A673 (cell line): ENCODE data around the gene ZER1. TPM values are rescaled to one million over a fixed set of nuclear protein-coding genes. Genes with fewer than 3 reads are reported as not detected.

Source experiments
- BruUV-seq: library from RNA; stranded (reverse); fragments of 400-500 nt; replicated peaks from 2 replicates; lab custom pipeline; 2021; lab: Mats Ljungman, UMichigan
- CTCF ChIA-PET: fragments of 300-600 bp; sonication (Branson Sonifier 250); formaldehyde crosslinking; loops from one replicate; lab custom pipeline; 2022; ENCODE audit warnings: antibody characterized with exemption; lab: Charles Lee
- POLR2A ChIA-PET: fragments of 300-600 bp; sonication (Branson Sonifier 250); formaldehyde crosslinking; loops from one replicate; lab custom pipeline; 2022; ENCODE audit warnings: antibody characterized with exemption; ENCODE audit not compliant: low non-redundant PET; lab: Charles Lee
- DNase-seq: peaks from one replicate; pipeline ENCODE4 v3.0.0-alpha.2; 2015; ENCODE audit warnings: low spot score
- H3K27ac ChIP-seq: fragments of 200-600 bp; sonication (generic); 2 replicates; pipeline ENCODE4 v1.5.1; 2016; ENCODE audit warnings: mixed run types, low read depth, mild to moderate bottlenecking, mixed read lengths, antibody characterized with exemption, low read length; ENCODE audit not compliant: poor library complexity, severe bottlenecking
- H3K27me3 ChIP-seq: fragments of 200-600 bp; sonication (generic); replicated peaks from 2 replicates; pipeline ENCODE4 v1.6.1; 2017; ENCODE audit warnings: mixed run types, low read depth, mild to moderate bottlenecking, mixed read lengths, antibody characterized with exemption, low read length; ENCODE audit not compliant: insufficient read depth, poor library complexity
- H3K36me3 ChIP-seq: fragments of 200-600 bp; sonication (generic); 2 replicates; pipeline ENCODE4 v1.6.1; 2016; ENCODE audit warnings: mixed run types, mild to moderate bottlenecking, mixed read lengths, antibody characterized with exemption, low read length; ENCODE audit not compliant: insufficient read depth, poor library complexity, severe bottlenecking
- H3K4me1 ChIP-seq: fragments of 200-600 bp; sonication (generic); 2 replicates; pipeline ENCODE4 v1.6.1; 2017; ENCODE audit warnings: mixed run types, mild to moderate bottlenecking, mixed read lengths, antibody characterized with exemption, low read length; ENCODE audit not compliant: insufficient read depth, poor library complexity, severe bottlenecking
- H3K4me3 ChIP-seq: fragments of 200-600 bp; sonication (generic); 2 replicates; pipeline ENCODE4 v1.5.1; 2016; ENCODE audit warnings: low read depth, mixed run types, mild to moderate bottlenecking, mixed read lengths, low read length; ENCODE audit not compliant: poor library complexity, severe bottlenecking
- H3K9me3 ChIP-seq: fragments of 200-600 bp; sonication (generic); 2 replicates; pipeline ENCODE4 v1.6.1; 2016; ENCODE audit warnings: mixed run types, low read depth, mild to moderate bottlenecking, mixed read lengths, antibody characterized with exemption, low read length; ENCODE audit not compliant: poor library complexity, severe bottlenecking
- EZH2 ChIP-seq: fragments of 200-600 bp; sonication (generic); IDR thresholded peaks from 2 replicates; pipeline ENCODE4 v1.6.1; 2017; ENCODE audit warnings: borderline replicate concordance, low read depth, mild to moderate bottlenecking, mixed read lengths, antibody characterized with exemption, low read length; ENCODE audit not compliant: poor library complexity, severe bottlenecking
- intact Hi-C: fragments of 100-400 bp; cut with micrococcal nuclease; formaldehyde crosslinking; loops from one replicate; pipeline ENCODE4 v1.10.0; 2022; ENCODE audit not compliant: unreplicated experiment
- total RNA-seq: library from RNA; stranded (reverse); gene quantifications from 2 replicates; pipeline ENCODE4 v1.2.3, GENCODE V29; 2021
- TF ChIP-seq, protein P1 (sequence below): fragments of 300-800, 200-600 bp; sonication (generic); conservative IDR thresholded peaks from 2 replicates; pipeline ENCODE4 v1.5.1; 2017; ENCODE audit warnings: low read depth, mild to moderate bottlenecking, antibody characterized with exemption, low read length, moderate library complexity, mixed read lengths

The ZER1 gene
- total RNA-seq, 1 experiment from 2014 or later: 12.9 TPM

DNA sequence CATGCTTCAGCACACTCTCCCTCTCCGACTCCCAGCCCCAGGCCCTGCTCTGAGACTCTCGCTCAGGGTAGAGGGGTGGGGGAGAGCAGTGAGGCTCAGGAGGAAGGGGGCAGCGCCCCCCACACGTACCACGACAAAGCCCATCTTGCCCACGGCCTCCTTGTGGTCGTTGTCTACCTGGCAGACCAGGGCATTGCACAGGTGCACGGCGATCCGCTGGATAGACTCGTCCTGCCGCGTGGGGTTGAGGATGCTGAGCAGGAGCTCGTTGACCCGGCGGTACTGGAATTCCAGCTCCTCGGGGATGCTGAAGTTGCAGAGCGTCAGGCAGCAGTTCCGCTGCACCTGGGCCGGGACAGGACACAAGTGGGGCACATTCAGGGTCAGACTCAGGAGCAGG is 29.3 kb downstream of the ZER1 start:
- ChIA-PET CTCF (interaction anchor here (0.5 kb wide), 1 partner anchor 94 kb away, joined by 4 read pairs; no protein-coding TSS in a partner anchor), POLR2A (no interaction called here)
- TF ChIP-seq, protein P1, sequence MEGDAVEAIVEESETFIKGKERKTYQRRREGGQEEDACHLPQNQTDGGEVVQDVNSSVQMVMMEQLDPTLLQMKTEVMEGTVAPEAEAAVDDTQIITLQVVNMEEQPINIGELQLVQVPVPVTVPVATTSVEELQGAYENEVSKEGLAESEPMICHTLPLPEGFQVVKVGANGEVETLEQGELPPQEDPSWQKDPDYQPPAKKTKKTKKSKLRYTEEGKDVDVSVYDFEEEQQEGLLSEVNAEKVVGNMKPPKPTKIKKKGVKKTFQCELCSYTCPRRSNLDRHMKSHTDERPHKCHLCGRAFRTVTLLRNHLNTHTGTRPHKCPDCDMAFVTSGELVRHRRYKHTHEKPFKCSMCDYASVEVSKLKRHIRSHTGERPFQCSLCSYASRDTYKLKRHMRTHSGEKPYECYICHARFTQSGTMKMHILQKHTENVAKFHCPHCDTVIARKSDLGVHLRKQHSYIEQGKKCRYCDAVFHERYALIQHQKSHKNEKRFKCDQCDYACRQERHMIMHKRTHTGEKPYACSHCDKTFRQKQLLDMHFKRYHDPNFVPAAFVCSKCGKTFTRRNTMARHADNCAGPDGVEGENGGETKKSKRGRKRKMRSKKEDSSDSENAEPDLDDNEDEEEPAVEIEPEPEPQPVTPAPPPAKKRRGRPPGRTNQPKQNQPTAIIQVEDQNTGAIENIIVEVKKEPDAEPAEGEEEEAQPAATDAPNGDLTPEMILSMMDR: no peak
- no peak for TF ChIP-seq EZH2
- no peaks in the 10 kb centered on the region for H3K36me3 ChIP-seq
- no peaks in the 10 kb centered on the region for H3K4me1 ChIP-seq
- no TSS peak for BruUV-seq
- no peak overlapping the region for H3K27ac ChIP-seq
- no peaks in the 10 kb centered on the region for H3K9me3 ChIP-seq
- no peak for DNase-seq
- no peak overlapping the region for H3K4me3 ChIP-seq
- intact Hi-C loops: no loop called here
- H3K27me3 ChIP-seq: no peaks in the 10 kb centered on the region

DNA sequence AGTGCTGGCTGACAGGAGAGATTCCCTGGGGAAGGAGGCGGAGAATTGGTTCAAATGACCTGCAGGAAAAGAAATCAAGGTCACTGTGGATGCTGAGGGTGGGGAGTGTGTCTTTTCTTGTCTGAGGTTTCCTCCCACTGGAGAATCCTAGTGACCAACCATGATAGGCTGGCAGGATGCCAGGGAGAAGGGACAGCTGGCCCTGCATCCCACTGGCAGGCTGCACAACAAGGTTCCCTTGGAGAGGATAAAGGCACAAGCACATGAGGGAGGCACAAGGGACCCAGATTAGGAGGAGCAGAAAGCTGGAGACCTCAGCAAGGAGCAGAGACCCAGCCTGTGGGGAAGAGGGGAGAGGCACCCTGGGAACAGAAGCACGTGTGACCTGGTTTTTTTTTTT is 36.4 kb downstream of the ZER1 start:
- intact Hi-C loops: no loop called here
- DNase-seq: no peak
- POLR2A ChIA-PET: no interaction called here

DNA sequence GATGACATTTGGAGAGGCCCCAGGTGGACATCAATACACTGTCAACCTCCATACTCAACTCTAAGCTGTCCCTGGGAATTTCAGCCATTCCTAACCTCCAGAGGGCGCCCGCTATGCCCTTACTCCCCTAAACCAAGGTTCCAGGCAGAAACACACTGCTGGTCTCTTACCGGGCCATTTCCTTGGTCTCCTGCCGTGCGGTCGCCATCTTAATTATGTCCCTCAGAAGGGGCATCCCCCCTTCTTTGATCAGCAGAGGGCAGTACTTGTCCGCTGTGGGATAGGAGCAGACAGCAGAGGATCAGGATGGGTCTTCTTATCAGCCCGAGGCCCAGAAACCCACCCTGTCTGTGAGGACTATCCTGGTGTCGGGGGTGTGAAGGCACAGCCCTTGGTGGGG is 38.5 kb downstream of the ZER1 start:
- POLR2A ChIA-PET: interaction anchor here (0.7 kb wide), 2 partner anchors 97 to 251 kb away, joined by 3 read pairs; partner anchors contain the start of gene SPOUT1
- H3K4me3 ChIP-seq: no peak overlapping the region
- H3K27me3 ChIP-seq: no peaks in the 10 kb centered on the region
- H3K27ac ChIP-seq: peak overlapping the region; percentile 35
- H3K9me3 ChIP-seq: no peaks in the 10 kb centered on the region
- BruUV-seq: no TSS peak
- no peak for TF ChIP-seq EZH2
- TF ChIP-seq, protein P1: peak; percentile 93
- CTCF ChIA-PET: no interaction called here
- peaks cover 10% of the 10 kb centered on the region for H3K4me1 ChIP-seq
- intact Hi-C loops: loop anchor here (5.0 kb wide), 1 partner anchor 194 kb away; no protein-coding TSS in a partner anchor
- peak; percentile 95 for DNase-seq
- no peaks in the 10 kb centered on the region for H3K36me3 ChIP-seq

More for the DNA sequence above, 36.4 kb downstream of the ZER1 start:
- no peak overlapping the region for H3K27ac ChIP-seq
- no peaks in the 10 kb centered on the region for H3K4me1 ChIP-seq
- TF ChIP-seq, protein P1: no peak
- TF ChIP-seq EZH2: no peak
- no peak overlapping the region for H3K4me3 ChIP-seq
- no TSS peak for BruUV-seq
- H3K36me3 ChIP-seq: no peaks in the 10 kb centered on the region
- H3K9me3 ChIP-seq: no peaks in the 10 kb centered on the region
- H3K27me3 ChIP-seq: no peaks in the 10 kb centered on the region
- CTCF ChIA-PET: no interaction called here
